Measurements from ENCODE around the gene MMS19.

Gene MMS19

GRCh38 chr10:97522937-97523336 is 24.7 kb upstream of the MMS19 start:
- DNase-seq (ENCODE audit: low read depth): no peak
- no peak overlapping the region for H3K4me3 ChIP-seq (ENCODE audit: low read length)
- no peak for TF ChIP-seq CTCF (conservative IDR thresholded peaks at IDR 0.05; ENCODE audit: low read length)

DNA sequence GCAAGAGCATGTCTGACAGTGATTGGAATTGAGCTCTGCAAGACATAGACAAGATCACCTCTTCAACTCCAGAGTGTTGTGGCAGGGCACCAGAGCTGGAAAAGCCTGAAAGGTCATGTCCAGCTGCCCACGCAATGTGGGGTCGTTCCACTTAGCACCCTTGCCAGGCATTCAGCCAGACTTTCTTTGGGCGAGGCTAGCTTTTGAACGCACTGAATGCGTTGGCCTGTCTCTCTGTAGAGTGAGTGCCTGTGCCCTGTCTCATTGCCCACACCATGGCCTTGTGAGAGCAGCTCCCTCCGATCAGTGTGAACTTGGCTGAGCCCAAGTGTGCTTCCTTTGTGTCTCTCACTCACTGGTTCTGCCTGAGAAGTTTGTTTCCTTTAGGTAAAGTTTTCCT is 23.8 kb upstream of the MMS19 start:
- no peak overlapping the region for H3K4me3 ChIP-seq (ENCODE audit: low read length)
- no peak for DNase-seq (ENCODE audit: low read depth)
- TF ChIP-seq CTCF (conservative IDR thresholded peaks at IDR 0.05; ENCODE audit: low read length): no peak

- DNase-seq (ENCODE audit: low read depth): no peak
- TF ChIP-seq CTCF (conservative IDR thresholded peaks at IDR 0.05; ENCODE audit: low read length): no peak
- no peak overlapping the region for H3K4me3 ChIP-seq (ENCODE audit: low read length)
These were observed 22.9 kb upstream of the MMS19 start for GRCh38 chr10:97520978-97521761.

- no peak for DNase-seq (ENCODE audit: low read depth)
- no peak for TF ChIP-seq CTCF (conservative IDR thresholded peaks at IDR 0.05; ENCODE audit: low read length)
- H3K4me3 ChIP-seq (ENCODE audit: low read length): no peak overlapping the region
These were observed 22.3 kb upstream of the MMS19 start for GRCh38 chr10:97520520-97520919.

DNA sequence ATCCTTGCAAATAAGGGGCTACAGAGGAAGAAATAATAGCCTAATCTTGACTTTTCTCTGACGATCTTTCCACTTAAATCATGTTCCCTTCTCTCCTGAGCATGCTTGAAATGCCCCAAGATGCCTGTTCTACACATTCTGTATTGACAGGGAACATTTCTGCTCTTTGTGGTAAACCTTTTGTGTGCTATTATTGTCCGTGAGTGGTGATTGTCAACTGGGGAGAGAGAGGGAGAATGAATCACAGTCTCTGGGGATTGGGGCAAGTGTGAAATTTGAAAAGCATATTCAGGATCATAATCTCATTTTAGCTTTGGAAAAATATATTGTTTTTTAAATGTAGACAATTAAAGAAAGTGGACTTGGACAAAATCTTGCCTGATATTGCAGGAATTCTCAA is 21.1 kb upstream of the MMS19 start:
- no peak for TF ChIP-seq CTCF (conservative IDR thresholded peaks at IDR 0.05; ENCODE audit: low read length)
- DNase-seq (ENCODE audit: low read depth): no peak
- H3K4me3 ChIP-seq (ENCODE audit: low read length): no peak overlapping the region

GRCh38 chr10:97518301-97519043 is 20.2 kb upstream of the MMS19 start:
- TF ChIP-seq CTCF (conservative IDR thresholded peaks at IDR 0.05; ENCODE audit: low read length): no peak
- peak; percentile 62 for DNase-seq (ENCODE audit: low read depth)
- H3K4me3 ChIP-seq (ENCODE audit: low read length): no peak overlapping the region
